ENCODE measurements around the gene CCNI. TPM values are rescaled to one million over a fixed set of nuclear protein-coding genes. Genes with fewer than 3 reads are reported as not detected.

CCNI gene
- total and polyA plus RNA-seq, 2 of the 13 experiments (the other 11 are each of a cell fraction or from before 2014, with no cell fraction given), result 43.5 to 122 TPM

DNA sequence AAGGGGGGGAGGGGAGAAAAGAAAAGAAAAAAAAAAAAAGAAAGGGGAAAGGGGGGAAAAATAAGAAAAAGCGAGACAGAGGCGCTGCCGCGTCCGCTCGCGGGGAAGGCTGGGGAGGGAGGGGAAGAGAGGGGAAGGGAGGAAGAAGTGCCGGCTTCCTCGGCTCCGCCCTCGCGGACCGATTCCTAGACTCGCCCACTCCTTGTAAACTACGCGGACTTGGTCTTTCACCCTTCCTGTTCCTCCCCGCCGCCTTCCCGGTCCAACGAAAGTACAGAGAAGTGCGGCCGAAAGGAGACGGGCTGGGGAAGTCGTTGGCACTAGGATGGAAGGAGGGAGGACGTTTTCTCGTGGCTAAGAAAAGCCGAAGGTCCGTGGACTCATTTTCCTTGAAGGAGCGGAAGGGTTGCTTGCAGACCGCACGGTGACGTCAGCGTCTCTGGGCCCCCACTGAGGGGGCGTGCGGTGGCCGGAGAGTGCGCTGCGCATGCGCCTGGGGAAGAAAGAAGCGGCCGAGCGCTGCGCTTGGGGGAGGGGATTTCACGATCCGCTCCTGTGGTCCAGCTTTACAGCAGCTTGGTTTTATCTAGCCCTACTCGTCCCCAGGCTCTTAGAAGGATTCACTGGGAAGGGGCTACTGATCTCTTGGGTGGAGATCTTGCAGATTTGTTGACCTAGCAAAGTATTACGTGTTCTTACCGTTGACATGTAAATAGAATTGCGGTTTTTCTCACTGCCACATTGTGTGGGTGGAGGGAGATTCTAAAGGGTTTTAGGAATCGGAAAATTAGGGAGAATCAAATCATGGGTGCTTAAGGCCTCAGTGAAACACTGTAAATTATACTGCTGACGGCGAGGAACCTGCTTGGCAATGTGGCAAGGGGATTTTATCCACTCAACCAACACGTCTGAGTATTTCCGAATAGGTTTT, at the start of gene CCNI (continued):
- TF ChIP-seq, protein P1, sequence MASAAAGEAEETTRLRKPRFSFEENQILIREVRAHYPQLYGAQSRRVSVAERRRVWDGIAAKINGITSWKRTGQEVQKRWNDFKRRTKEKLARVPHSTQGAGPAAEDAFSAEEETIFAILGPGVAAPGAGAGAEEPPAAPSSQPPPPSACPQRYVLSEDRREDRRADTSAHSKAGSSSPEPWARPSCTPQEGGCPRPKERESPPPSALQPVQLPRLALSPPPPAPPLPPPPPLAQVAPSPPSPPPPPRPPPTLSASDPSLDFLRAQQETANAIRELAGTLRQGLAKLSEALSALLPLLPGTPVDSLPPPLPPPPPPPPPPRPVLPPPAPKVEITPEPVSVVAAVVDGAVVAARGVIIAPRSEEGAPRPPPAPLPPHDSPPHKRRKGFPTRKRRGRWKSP (CRISPR knock-in tag; IDR thresholded peaks at IDR 0.05), result peak; percentile 94
- peak; percentile 82; the same call in 1 of the 2 replicates for TF ChIP-seq ZNF607 (CRISPR knock-in tag; IDR thresholded peaks at IDR 0.05; ENCODE audit: borderline replicate concordance)
- 0 out of 2 replicates have a peak, but pooled peaks have one; percentile 38 for TF ChIP-seq ZNF678 (CRISPR knock-in tag; IDR thresholded peaks at IDR 0.05)
- TF ChIP-seq, protein P2, sequence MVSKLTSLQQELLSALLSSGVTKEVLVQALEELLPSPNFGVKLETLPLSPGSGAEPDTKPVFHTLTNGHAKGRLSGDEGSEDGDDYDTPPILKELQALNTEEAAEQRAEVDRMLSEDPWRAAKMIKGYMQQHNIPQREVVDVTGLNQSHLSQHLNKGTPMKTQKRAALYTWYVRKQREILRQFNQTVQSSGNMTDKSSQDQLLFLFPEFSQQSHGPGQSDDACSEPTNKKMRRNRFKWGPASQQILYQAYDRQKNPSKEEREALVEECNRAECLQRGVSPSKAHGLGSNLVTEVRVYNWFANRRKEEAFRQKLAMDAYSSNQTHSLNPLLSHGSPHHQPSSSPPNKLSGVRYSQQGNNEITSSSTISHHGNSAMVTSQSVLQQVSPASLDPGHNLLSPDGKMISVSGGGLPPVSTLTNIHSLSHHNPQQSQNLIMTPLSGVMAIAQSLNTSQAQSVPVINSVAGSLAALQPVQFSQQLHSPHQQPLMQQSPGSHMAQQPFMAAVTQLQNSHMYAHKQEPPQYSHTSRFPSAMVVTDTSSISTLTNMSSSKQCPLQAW (CRISPR knock-in tag; IDR thresholded peaks at IDR 0.05), result peak; percentile 94
- TF ChIP-seq, protein P3, sequence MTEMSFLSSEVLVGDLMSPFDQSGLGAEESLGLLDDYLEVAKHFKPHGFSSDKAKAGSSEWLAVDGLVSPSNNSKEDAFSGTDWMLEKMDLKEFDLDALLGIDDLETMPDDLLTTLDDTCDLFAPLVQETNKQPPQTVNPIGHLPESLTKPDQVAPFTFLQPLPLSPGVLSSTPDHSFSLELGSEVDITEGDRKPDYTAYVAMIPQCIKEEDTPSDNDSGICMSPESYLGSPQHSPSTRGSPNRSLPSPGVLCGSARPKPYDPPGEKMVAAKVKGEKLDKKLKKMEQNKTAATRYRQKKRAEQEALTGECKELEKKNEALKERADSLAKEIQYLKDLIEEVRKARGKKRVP (CRISPR knock-in tag; IDR thresholded peaks at IDR 0.05), result 0 out of 4 replicates have a peak, but pooled peaks of 1 of the 2 experiments have one; percentile 37
- peak; percentile 77 for TF ChIP-seq GATAD1 (CRISPR knock-in tag; IDR thresholded peaks at IDR 0.05)
- TF ChIP-seq HMG20B (CRISPR knock-in tag; conservative IDR thresholded peaks at IDR 0.05), result peak; percentile 79
- TF ChIP-seq GABPB1 (CRISPR knock-in tag; IDR thresholded peaks at IDR 0.05), result peak; percentile 85; the same call in 1 of the 2 replicates
- no peak for TF ChIP-seq SNRNP70 (IDR thresholded peaks at IDR 0.05; ENCODE audit: low read depth, low read length)
- no peak; the same call in 1 of the 2 replicates for TF ChIP-seq HHEX (CRISPR knock-in tag; IDR thresholded peaks at IDR 0.05)
- peak; percentile 99 for TF ChIP-seq DMAP1 (CRISPR knock-in tag; IDR thresholded peaks at IDR 0.05)
- no peak for TF ChIP-seq ZKSCAN5 (CRISPR knock-in tag; IDR thresholded peaks at IDR 0.05)
- no peak; the same call in 1 of the 2 replicates for TF ChIP-seq ZNF276 (CRISPR knock-in tag; IDR thresholded peaks at IDR 0.05; ENCODE audit: low read depth)
- TF ChIP-seq RFXAP (CRISPR knock-in tag; IDR thresholded peaks at IDR 0.05; ENCODE audit: borderline replicate concordance), result peak; percentile 86
- TF ChIP-seq BRF2 (CRISPR knock-in tag; IDR thresholded peaks at IDR 0.05), result 0 out of 2 replicates have a peak, but pooled peaks have one; percentile 60
- TF ChIP-seq, protein P4, sequence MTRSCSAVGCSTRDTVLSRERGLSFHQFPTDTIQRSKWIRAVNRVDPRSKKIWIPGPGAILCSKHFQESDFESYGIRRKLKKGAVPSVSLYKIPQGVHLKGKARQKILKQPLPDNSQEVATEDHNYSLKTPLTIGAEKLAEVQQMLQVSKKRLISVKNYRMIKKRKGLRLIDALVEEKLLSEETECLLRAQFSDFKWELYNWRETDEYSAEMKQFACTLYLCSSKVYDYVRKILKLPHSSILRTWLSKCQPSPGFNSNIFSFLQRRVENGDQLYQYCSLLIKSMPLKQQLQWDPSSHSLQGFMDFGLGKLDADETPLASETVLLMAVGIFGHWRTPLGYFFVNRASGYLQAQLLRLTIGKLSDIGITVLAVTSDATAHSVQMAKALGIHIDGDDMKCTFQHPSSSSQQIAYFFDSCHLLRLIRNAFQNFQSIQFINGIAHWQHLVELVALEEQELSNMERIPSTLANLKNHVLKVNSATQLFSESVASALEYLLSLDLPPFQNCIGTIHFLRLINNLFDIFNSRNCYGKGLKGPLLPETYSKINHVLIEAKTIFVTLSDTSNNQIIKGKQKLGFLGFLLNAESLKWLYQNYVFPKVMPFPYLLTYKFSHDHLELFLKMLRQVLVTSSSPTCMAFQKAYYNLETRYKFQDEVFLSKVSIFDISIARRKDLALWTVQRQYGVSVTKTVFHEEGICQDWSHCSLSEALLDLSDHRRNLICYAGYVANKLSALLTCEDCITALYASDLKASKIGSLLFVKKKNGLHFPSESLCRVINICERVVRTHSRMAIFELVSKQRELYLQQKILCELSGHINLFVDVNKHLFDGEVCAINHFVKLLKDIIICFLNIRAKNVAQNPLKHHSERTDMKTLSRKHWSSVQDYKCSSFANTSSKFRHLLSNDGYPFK (CRISPR knock-in tag; IDR thresholded peaks at IDR 0.05; ENCODE audit: borderline replicate concordance), result peak; percentile 82; the same call in 1 of the 2 replicates
- TF ChIP-seq ZNF781 (CRISPR knock-in tag; IDR thresholded peaks at IDR 0.05; ENCODE audit: borderline replicate concordance, not compliant biosample characterization), result peak; percentile 82
- no peak for TF ChIP-seq PHF5A (CRISPR knock-in tag; IDR thresholded peaks at IDR 0.05; ENCODE audit: low read depth, unreplicated experiment)
